ENCODE data around the gene JAK1.

GRCh38 chr1:64923294-64923718 is 43.0 kb downstream of the JAK1 start:
- TF ChIP-seq CTCF (conservative IDR thresholded peaks at IDR 0.05; ENCODE audit: low read depth, low read length) = no peak
- no peak for TF ChIP-seq EZH2phosphoT487 (IDR thresholded peaks at IDR 0.05; ENCODE audit: borderline replicate concordance, low read length)
- TF ChIP-seq EZH2 (IDR thresholded peaks at IDR 0.05; ENCODE audit: low read length, unreplicated experiment) = no peak

Measured in PC-3 (cell line).